Measurements from ENCODE around the gene WDR86. TPM values are rescaled to one million over a fixed set of nuclear protein-coding genes. Genes with fewer than 3 reads are reported as not detected.

Gene WDR86
- total and polyA plus RNA-seq, 2 experiments from 2014 or later = 9.1 to 59.1 TPM

- no peak for TF ChIP-seq ZNF462 (CRISPR knock-in tag; IDR thresholded peaks at IDR 0.05)
- no peak for TF ChIP-seq ETS1 (IDR thresholded peaks at IDR 0.05)
- no peak for TF ChIP-seq EZH2 (IDR thresholded peaks at IDR 0.05; ENCODE audit: low read depth, unreplicated experiment)
- no peak for TF ChIP-seq CREB1 (CRISPR knock-in tag; IDR thresholded peaks at IDR 0.05; ENCODE audit: low read depth)
- no peak for TF ChIP-seq ZNF331 (CRISPR knock-in tag; IDR thresholded peaks at IDR 0.05; ENCODE audit: low read depth)
- TF ChIP-seq STAT1 (IDR thresholded peaks at IDR 0.05; ENCODE audit: unreplicated experiment) = no peak
- no peak for TF ChIP-seq POLR2AphosphoS5 (IDR thresholded peaks at IDR 0.05; ENCODE audit: low read depth)
- TF ChIP-seq ZNF114 (CRISPR knock-in tag; IDR thresholded peaks at IDR 0.05) = no peak
Observed at GRCh38 chr7:151374139-151374538, 35.7 kb downstream of the WDR86 start (continued).

GRCh38 chr7:151373599-151373998 lies 36.2 kb downstream of the WDR86 start:
- H3K27me3 ChIP-seq (ENCODE audit: insufficient read depth) = no peaks in the 10 kb centered on the region
- H4K20me1 ChIP-seq (replicated peaks; ENCODE audit: insufficient read depth) = no peaks in the 10 kb centered on the region; the same call in 1 of the 2 replicates
- no peaks in the 10 kb centered on the region for H3K9me2 ChIP-seq (ENCODE audit: insufficient read depth)
- H3K79me2 ChIP-seq (replicated peaks; ENCODE audit: insufficient read depth) = no peaks in the 10 kb centered on the region
- H3K4me3 ChIP-seq = no peak overlapping the region
- Mint-ChIP-seq H3K36me3 (ENCODE audit: low read depth) (peaks cover 9% of the 10 kb centered on the region), H3K27ac (no peak overlapping the region), H3K4me1 (peaks cover 23% of the 10 kb centered on the region), H3K9me3 (no peaks in the 10 kb centered on the region), H3K27me3 (ENCODE audit: insufficient read depth, low read depth, poor library complexity) (peaks cover 5% of the 10 kb centered on the region), H3K4me3 (no peak overlapping the region)
- ATAC-seq (peak; percentile 10; the same call in 1 of the 3 replicates), DNase-seq (ENCODE audit: low spot score) (no peak)
- no peak overlapping the region for H3K4me2 ChIP-seq
- peaks cover 5% of the 10 kb centered on the region; the same call in 1 of the 2 replicates for H3K4me1 ChIP-seq (ENCODE audit: insufficient read depth)
- H3K27ac ChIP-seq (ENCODE audit: low read depth) = no peak overlapping the region
- 0 out of 2 replicates have a peak, but pooled peaks cover 3% of the 10 kb centered on the region for H3F3A ChIP-seq (replicated peaks; ENCODE audit: low read depth)
- H3K36me3 ChIP-seq (ENCODE audit: insufficient read depth) = no peaks in the 10 kb centered on the region
- no peak overlapping the region for H2AFZ ChIP-seq
- TF ChIP-seq ZNF331 (CRISPR knock-in tag; IDR thresholded peaks at IDR 0.05; ENCODE audit: low read depth) (no peak), JUNB (IDR thresholded peaks at IDR 0.05; ENCODE audit: unreplicated experiment) (no peak), CREB1 (CRISPR knock-in tag; IDR thresholded peaks at IDR 0.05; ENCODE audit: low read depth) (no peak), NANOG (IDR thresholded peaks at IDR 0.05; ENCODE audit: borderline replicate concordance) (no peak), STAT1 (IDR thresholded peaks at IDR 0.05; ENCODE audit: unreplicated experiment) (no peak), CTCF (conservative IDR thresholded peaks at IDR 0.05; ENCODE audit: low read depth in 2 of 2) (no peak), REST (IDR thresholded peaks at IDR 0.05; ENCODE audit: unreplicated experiment) (no peak), POLR2AphosphoS5 (IDR thresholded peaks at IDR 0.05; ENCODE audit: low read depth) (no peak), EZH2phosphoT487 (IDR thresholded peaks at IDR 0.05; ENCODE audit: unreplicated experiment) (no peak), EZH2 (IDR thresholded peaks at IDR 0.05; ENCODE audit: low read depth, unreplicated experiment) (no peak)

All from GM23338 (cell line).